PC-9 (cell line): Measurements from ENCODE around the gene CCDC88C.

Experiments
- CTCF ChIP-seq: fragments of 200-600 bp; sonication (generic); conservative IDR thresholded peaks from 2 replicates; pipeline ENCODE4 v1.6.1; 2017; ENCODE audit warnings: mixed run types, antibody characterized with exemption, mild to moderate bottlenecking, moderate library complexity
- EZH2 ChIP-seq: fragments of 200-600 bp; sonication (generic); IDR thresholded peaks from 2 replicates; pipeline ENCODE4 v1.8.0; 2017; ENCODE audit warnings: antibody characterized with exemption, low read depth

- TF ChIP-seq CTCF (no peak), EZH2 (no peak)
These were observed 40.8 kb downstream of the CCDC88C start for GRCh38 chr14:91376547-91377477.
